H1 (cell line): Measurements from ENCODE around the gene SMIM35. TPM values are rescaled to one million over a fixed set of nuclear protein-coding genes. Genes with fewer than 3 reads are reported as not detected.
A peak's percentile ranks its signal among the peaks of the same experiment; 100 is the strongest.

Experiments used
- CTCF ChIA-PET: fragments of 300-600 bp; sonication (Branson Sonifier 250); formaldehyde crosslinking; loops from one replicate; lab custom pipeline; 2021; ENCODE audit not compliant: partially characterized antibody; lab: Charles Lee
- POLR2A ChIA-PET: fragments of 300-600 bp; sonication (Branson Sonifier 250); formaldehyde crosslinking; loops from one replicate; lab custom pipeline; 2021; ENCODE audit warnings: inconsistent platforms; ENCODE audit not compliant: partially characterized antibody; lab: Charles Lee
- DNase-seq, 2 experiments: peaks; one replicate each; pipeline versions ENCODE4 v3.0.0 to v3.0.0-alpha.2; 2010 to 2022; ENCODE audit warnings: low spot score in 2 of 2, low read depth in 1 of 2, mixed read lengths in 1 of 2
- FAIRE-seq: peaks from 2 replicates; lab custom pipeline; 2011; peaks lifted over from hg19 to GRCh38; lab: Jason Lieb, UNC
- H2AFZ ChIP-seq: 2 replicates; pipeline ENCODE4 v1.8.1; 2012; ENCODE audit warnings: low read length, inconsistent platforms
- H2AK5ac ChIP-seq: 2 replicates; pipeline ENCODE4 v1.6.1; 2013; ENCODE audit warnings: low read depth, low read length
- H2BK120ac ChIP-seq: replicated peaks from 2 replicates; pipeline ENCODE3; 2013; ENCODE audit warnings: low read depth, low read length, inconsistent platforms
- H2BK12ac ChIP-seq: 2 replicates; pipeline ENCODE4 v1.6.1; 2013; ENCODE audit warnings: low read depth, low read length
- H2BK15ac ChIP-seq: 2 replicates; pipeline ENCODE4 v1.6.1; 2013; ENCODE audit warnings: low read length
- H2BK20ac ChIP-seq: 2 replicates; pipeline ENCODE4 v1.6.1; 2013; ENCODE audit warnings: low read length
- H2BK5ac ChIP-seq: 2 replicates; pipeline ENCODE4 v1.6.1; 2013; ENCODE audit warnings: low read depth, low read length
- H3K14ac ChIP-seq: 2 replicates; pipeline ENCODE4 v1.6.1; 2013; ENCODE audit warnings: inconsistent platforms; ENCODE audit not compliant: insufficient read length
- H3K18ac ChIP-seq: 2 replicates; pipeline ENCODE4 v1.6.1; 2013; ENCODE audit warnings: low read length; ENCODE audit errors: extremely low read depth
- H3K23ac ChIP-seq: 2 replicates; pipeline ENCODE4 v1.6.1; 2013; ENCODE audit warnings: inconsistent platforms; ENCODE audit not compliant: insufficient read length
- H3K23me2 ChIP-seq: 2 replicates; pipeline ENCODE4 v1.6.1; 2013; ENCODE audit warnings: low read depth, low read length
- H3K27ac ChIP-seq: 2 replicates; pipeline ENCODE4 v1.6.1; 2011; ENCODE audit warnings: low read depth, low read length, inconsistent platforms
- H3K27me3 ChIP-seq, 4 experiments: replicated peaks in 1 of 4; 1 replicate in 1 of 4; 2 replicates in 3 of 4; pipeline versions ENCODE4 v1.6.1 to v1.8.1; 2011 to 2013; ENCODE audit warnings: low read length in 3 of 4, mild to moderate bottlenecking in 3 of 4, inconsistent platforms in 2 of 4, mixed read lengths in 2 of 4, moderate library complexity in 1 of 4; ENCODE audit not compliant: control insufficient read depth in 3 of 4, insufficient read depth in 3 of 4; ENCODE audit errors: extremely low read depth in 1 of 4
- H3K36me3 ChIP-seq, 4 experiments: 2 replicates each; pipeline versions ENCODE4 v1.6.1 to v1.8.1; 2011 to 2013; ENCODE audit warnings: mild to moderate bottlenecking in 4 of 4, low read length in 3 of 4, moderate library complexity in 2 of 4, control low read depth in 1 of 4, inconsistent platforms in 1 of 4; ENCODE audit not compliant: insufficient read depth in 4 of 4, control insufficient read depth in 2 of 4
- H3K4ac ChIP-seq: replicated peaks from 2 replicates; pipeline ENCODE3; 2013; ENCODE audit warnings: low read length, low read depth, mixed read lengths, inconsistent platforms; ENCODE audit not compliant: insufficient read length
- H3K4me1 ChIP-seq, 4 experiments: replicated peaks in 1 of 4; 1 replicate in 1 of 4; 2 replicates in 3 of 4; pipeline versions ENCODE4 v1.6.1 to v1.8.1; 2011 to 2013; ENCODE audit warnings: low read length in 3 of 4, inconsistent platforms in 2 of 4, mixed read lengths in 1 of 4; ENCODE audit not compliant: insufficient read depth in 4 of 4, control insufficient read depth in 3 of 4
- H3K4me2 ChIP-seq, 2 experiments: 2 replicates each; pipeline versions ENCODE4 v1.6.1 to v1.8.1; 2011 to 2013; ENCODE audit warnings: low read depth in 2 of 2, low read length in 2 of 2, control low read depth in 1 of 2, inconsistent platforms in 1 of 2, mild to moderate bottlenecking in 1 of 2; ENCODE audit not compliant: insufficient read depth in 1 of 2
- H3K4me3 ChIP-seq, 4 experiments: fragments of 200-600, 300-600 bp in 1 of 4; sonication (generic), shearing (Covaris generic), sonication (Bioruptor Twin) in 1 of 4; 2 replicates each; pipeline versions ENCODE4 v1.5.1 to v1.8.1; 2011 to 2016; ENCODE audit warnings: low read length in 4 of 4, low read depth in 3 of 4, control low read depth in 2 of 4, inconsistent platforms in 2 of 4, mild to moderate bottlenecking in 2 of 4, mixed read lengths in 1 of 4, moderate library complexity in 1 of 4; ENCODE audit not compliant: insufficient read depth in 2 of 4; ENCODE audit errors: extremely low read depth in 1 of 4
- H3K56ac ChIP-seq: replicated peaks from 2 replicates; pipeline ENCODE3; 2013; ENCODE audit warnings: low read depth, mild to moderate bottlenecking, mixed read lengths, low read length, inconsistent platforms; ENCODE audit not compliant: insufficient read length
- H3K79me1 ChIP-seq: 2 replicates; pipeline ENCODE4 v1.6.1; 2013; ENCODE audit warnings: low read depth, low read length, control low read depth
- H3K79me2 ChIP-seq, 2 experiments: 2 replicates each; pipeline versions ENCODE4 v1.6.1 to v1.8.1; 2012 to 2013; ENCODE audit warnings: low read length in 2 of 2, mild to moderate bottlenecking in 2 of 2, inconsistent platforms in 1 of 2; ENCODE audit not compliant: insufficient read depth in 2 of 2, control insufficient read depth in 1 of 2
- H3K9ac ChIP-seq, 4 experiments: replicated peaks in 1 of 4; 1 replicate in 1 of 4; 2 replicates in 3 of 4; pipeline versions ENCODE4 v1.6.1 to v1.8.1; 2011 to 2013; ENCODE audit warnings: low read depth in 3 of 4, low read length in 3 of 4, control low read depth in 2 of 4, mild to moderate bottlenecking in 2 of 4, moderate library complexity in 2 of 4, inconsistent platforms in 1 of 4; ENCODE audit errors: extremely low read depth in 1 of 4
- H3K9me3 ChIP-seq, 2 experiments: 2 replicates each; pipeline versions ENCODE4 v1.6.1 to v1.8.1; 2012 to 2013; ENCODE audit warnings: mild to moderate bottlenecking in 2 of 2, moderate library complexity in 2 of 2, control low read depth in 1 of 2, inconsistent platforms in 1 of 2, low read depth in 1 of 2, low read length in 1 of 2, mixed read lengths in 1 of 2; ENCODE audit not compliant: insufficient read depth in 2 of 2
- H4K20me1 ChIP-seq, 2 experiments: replicated peaks in 1 of 2; 2 replicates each; pipeline versions ENCODE3 to v1.8.1; 2011 to 2013; ENCODE audit warnings: inconsistent platforms in 2 of 2, low read length in 2 of 2, mild to moderate bottlenecking in 1 of 2; ENCODE audit not compliant: insufficient read depth in 2 of 2, control insufficient read depth in 1 of 2
- H4K5ac ChIP-seq: 2 replicates; pipeline ENCODE4 v1.6.1; 2013; ENCODE audit warnings: low read length, low read depth, mixed read lengths, inconsistent platforms; ENCODE audit not compliant: insufficient read length
- H4K8ac ChIP-seq: 2 replicates; pipeline ENCODE4 v1.8.0; 2013; ENCODE audit warnings: mild to moderate bottlenecking, moderate library complexity, low read length, inconsistent platforms; ENCODE audit not compliant: insufficient read depth; ENCODE audit errors: extremely low read depth
- H4K91ac ChIP-seq: replicated peaks from 2 replicates; pipeline ENCODE3; 2013; ENCODE audit warnings: low read length, mixed read lengths, inconsistent platforms; ENCODE audit not compliant: insufficient read length
- MAFK ChIP-seq: IDR thresholded peaks from 2 replicates; pipeline ENCODE4 v1.6.1; 2012; ENCODE audit warnings: low read depth, mild to moderate bottlenecking, improper control_type of control experiment, low read length
- POLR2A ChIP-seq, 2 experiments: IDR thresholded peaks; 1 replicate in 1 of 2; 2 replicates in 1 of 2; pipeline ENCODE4 v1.6.1; 2011; ENCODE audit warnings: low read depth in 2 of 2, low read length in 2 of 2, mild to moderate bottlenecking in 2 of 2; ENCODE audit errors: control extremely low read depth in 1 of 2
- RFX5 ChIP-seq: IDR thresholded peaks from 2 replicates; pipeline ENCODE4 v1.6.1; 2011; ENCODE audit warnings: low read depth, low read length, improper control_type of control experiment, borderline replicate concordance
- TAF1 ChIP-seq: IDR thresholded peaks from 2 replicates; pipeline ENCODE4 v1.6.1; 2011; ENCODE audit warnings: mild to moderate bottlenecking, low read depth, low read length
- WGBS, 2 experiments: shearing (Covaris generic) in 1 of 2; methylation state at CpG; one replicate each; pipeline versions ENCODE4 v1.1.6 to v1.1.7; 2013 to 2015; ENCODE audit warnings: low lambda C conversion rate in 2 of 2, mixed read lengths in 2 of 2, inconsistent platforms in 1 of 2, low coverage in 1 of 2, missing lambda C conversion rate in 1 of 2; ENCODE audit not compliant: insufficient replicate concordance in 2 of 2, insufficient coverage in 1 of 2, insufficient read length in 1 of 2; ENCODE audit errors: extremely low coverage in 1 of 2, missing lambda C conversion rate in 1 of 2; 5-methylcytosine and 5-hydroxymethylcytosine counted together
- polyA plus RNA-seq, 7 experiments: library from polyadenylated mRNA; depleted of rRNA in 3 of 7; stranded (reverse) in 5 of 7; unstranded in 2 of 7; fragments of >200 nt in 5 of 7; fragments of 200-250 nt in 2 of 7; gene quantifications; 1 replicate in 5 of 7; 2 replicates in 1 of 7; 4 replicates in 1 of 7; pipeline versions ENCODE4 v1.2.1 to v1.2.3, GENCODE V29; 2011 to 2013; ENCODE audit warnings: missing spikeins in 2 of 7, mixed read lengths in 2 of 7
- total RNA-seq: library from RNA; stranded (reverse); fragmentation: NEBNext Ultra II Directional; extraction: Animal tissue kit (Norgen Biotek cat#: 25700); gene quantifications from 2 replicates; pipeline ENCODE4 v1.2.1, GENCODE V29; 2021

Gene SMIM35
- total and polyA plus RNA-seq, 2 of the 8 experiments (the other 6 are each of a cell fraction or from before 2014, with no cell fraction given) = not detected

DNA sequence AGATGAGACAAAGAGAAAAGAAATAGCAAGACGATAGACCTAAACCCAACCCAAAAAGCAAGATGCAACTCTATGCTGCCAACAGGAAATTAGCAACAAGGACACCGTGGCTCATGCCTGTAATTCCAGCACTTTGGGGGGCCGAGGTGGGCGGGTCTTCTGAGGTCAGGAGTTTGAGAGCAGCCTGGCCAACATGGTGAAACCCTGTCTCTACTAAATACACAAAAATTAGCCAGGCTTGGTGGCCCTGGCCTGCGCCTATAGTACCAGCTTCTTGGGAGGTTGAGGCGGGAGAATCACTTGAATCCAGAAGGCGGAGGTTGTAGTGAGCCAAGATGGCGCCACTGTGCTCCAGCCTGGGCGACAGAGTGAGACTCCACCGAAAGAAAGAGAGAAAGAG lies 124.9 kb downstream of the SMIM35 start:
- ChIA-PET CTCF (interaction anchor here (0.8 to 2.2 kb wide), 5 partner anchors 9 to 138 kb away, joined by 3 to 8 read pairs (median 3); no protein-coding TSS in a partner anchor), POLR2A (interaction anchor here (0.8 to 1.0 kb wide), 2 partner anchors 15 to 27 kb away, joined by 3 read pairs; no protein-coding TSS in a partner anchor)
- Histone ChIP-seq H2BK12ac (no peak overlapping the region), H2BK20ac (no peak overlapping the region), H3K4me1 (no peaks in the 10 kb centered on the region), H2BK15ac (no peak overlapping the region), H3K36me3 (no peaks in the 10 kb centered on the region), H3K23me2 (no peaks in the 10 kb centered on the region), H3K4me2 (no peak overlapping the region), H3K79me2 (no peaks in the 10 kb centered on the region), H3K23ac (no peak overlapping the region), H2AFZ (0 out of 2 replicates have a peak overlapping the region, but pooled peaks have one; percentile 62), H4K91ac (no peak overlapping the region), H2BK120ac (no peak overlapping the region), H3K14ac (no peak overlapping the region), H3K79me1 (no peaks in the 10 kb centered on the region), H3K4ac (no peak overlapping the region), H3K9me3 (no peaks in the 10 kb centered on the region), H3K18ac (no peak overlapping the region), H3K4me3 (no peak overlapping the region), H4K20me1 (no peaks in the 10 kb centered on the region), H3K27me3 (no peaks in the 10 kb centered on the region), H3K9ac (no peak overlapping the region), H4K8ac (no peak overlapping the region), H2BK5ac (no peak overlapping the region), H3K56ac (no peak overlapping the region), H2AK5ac (no peak overlapping the region), H4K5ac (no peak overlapping the region), H3K27ac (no peak overlapping the region)
- TF ChIP-seq TAF1 (no peak), RFX5 (no peak), MAFK (no peak), POLR2A (IDR thresholded peaks at IDR 0.05; ENCODE audit: control extremely low read depth in 1 of 2, low read depth in 2 of 2, low read length in 2 of 2) (no peak)
- WGBS, 2 experiments = 85% methylated on average over 10 of the region's 10 CpGs; no CpG with 5 or more reads in 1 of the 2 experiments
- DNase-seq = no peak
- FAIRE-seq = no peak
